CD14-positive monocyte (primary cell): ENCODE results near the gene MEIS1. TPM values are rescaled to one million over a fixed set of nuclear protein-coding genes. Genes with fewer than 3 reads are reported as not detected.

Experiments
- DNase-seq, 3 donors: peaks; one replicate each; pipeline ENCODE4 v3.0.0-alpha.2; 2011 to 2022
- H2AFZ ChIP-seq: 2 replicates; pipeline ENCODE4 v1.6.0; 2012; ENCODE audit warnings: mild to moderate bottlenecking, low read depth, low read length, inconsistent platforms; ENCODE audit not compliant: insufficient read depth, poor library complexity, severe bottlenecking
- H3K27ac ChIP-seq, 2 donors: 1 replicate in 1 of 2; 2 replicates in 1 of 2; pipeline ENCODE4 v1.5.1; 2012 to 2013; ENCODE audit warnings: low read length in 2 of 2, control low read depth in 1 of 2, inconsistent platforms in 1 of 2, low read depth in 1 of 2, mild to moderate bottlenecking in 1 of 2
- H3K27me3 ChIP-seq, 2 donors: one replicate each; pipeline versions ENCODE4 v1.6.0 to v1.6.1; 2011 to 2013; ENCODE audit warnings: low read length in 2 of 2; ENCODE audit not compliant: control insufficient read depth in 2 of 2, insufficient read depth in 2 of 2
- H3K36me3 ChIP-seq, 2 donors: replicated peaks in 1 of 2; 1 replicate in 1 of 2; 2 replicates in 1 of 2; pipeline versions ENCODE4 v1.5.1 to v1.6.1; 2012 to 2013; ENCODE audit warnings: low read length in 2 of 2, control low read depth in 1 of 2, inconsistent platforms in 1 of 2, mild to moderate bottlenecking in 1 of 2; ENCODE audit not compliant: insufficient read depth in 2 of 2, control insufficient read depth in 1 of 2
- H3K4me1 ChIP-seq, 2 donors: 1 replicate in 1 of 2; 2 replicates in 1 of 2; pipeline versions ENCODE4 v1.5.1 to v1.6.1; 2012 to 2013; ENCODE audit warnings: low read length in 2 of 2, control low read depth in 1 of 2, inconsistent platforms in 1 of 2, mild to moderate bottlenecking in 1 of 2, moderate library complexity in 1 of 2; ENCODE audit not compliant: insufficient read depth in 2 of 2, control insufficient read depth in 1 of 2
- H3K4me2 ChIP-seq: replicated peaks from 2 replicates; pipeline ENCODE3; 2012; ENCODE audit warnings: low read length, moderate library complexity, mild to moderate bottlenecking; ENCODE audit not compliant: poor library complexity, severe bottlenecking; ENCODE audit errors: extremely low read depth
- H3K4me3 ChIP-seq, 3 experiments: fragments of 200-600 bp in 1 of 3; sonication (generic) in 1 of 3; replicated peaks in 1 of 3; 1 replicate in 2 of 3; 2 replicates in 1 of 3; pipeline ENCODE4 v1.5.1; 2011 to 2013; ENCODE audit warnings: low read length in 3 of 3, mild to moderate bottlenecking in 3 of 3, control low read depth in 2 of 3, low read depth in 2 of 3, inconsistent platforms in 1 of 3, moderate library complexity in 1 of 3
- H3K79me2 ChIP-seq: 2 replicates; pipeline ENCODE4 v1.6.0; 2012; ENCODE audit warnings: mild to moderate bottlenecking, control low read depth, inconsistent platforms, low read length, moderate library complexity; ENCODE audit not compliant: insufficient read depth
- H3K9ac ChIP-seq: 2 replicates; pipeline ENCODE4 v1.6.0; 2017; ENCODE audit warnings: low read length, mild to moderate bottlenecking; ENCODE audit not compliant: insufficient read depth, poor library complexity, severe bottlenecking
- H3K9me3 ChIP-seq, 2 donors: replicated peaks in 1 of 2; 1 replicate in 1 of 2; 2 replicates in 1 of 2; pipeline versions ENCODE4 v1.5.1 to v1.6.1; 2012 to 2013; ENCODE audit warnings: low read length in 2 of 2, control low read depth in 1 of 2; ENCODE audit not compliant: control insufficient read depth in 1 of 2, insufficient read depth in 1 of 2
- H4K20me1 ChIP-seq: 2 replicates; pipeline ENCODE4 v1.6.0; 2012; ENCODE audit warnings: mild to moderate bottlenecking, low read length, control low read depth, moderate library complexity; ENCODE audit not compliant: insufficient read depth
- H3K27ac Mint-ChIP-seq, 7 donors: one replicate each; pipeline ENCODE4 v1.8.0; 2020; ENCODE audit warnings: mild to moderate bottlenecking in 7 of 7, mixed read lengths in 7 of 7, moderate library complexity in 6 of 7, inconsistent platforms in 2 of 7
- H3K27me3 Mint-ChIP-seq, 3 donors: one replicate each; pipeline ENCODE4 v1.8.0; 2021 to 2022; ENCODE audit warnings: low read depth in 3 of 3, mild to moderate bottlenecking in 3 of 3, mixed read lengths in 3 of 3, moderate library complexity in 3 of 3, inconsistent platforms in 1 of 3
- H3K36me3 Mint-ChIP-seq, 2 donors: one replicate each; pipeline ENCODE4 v1.8.0; 2020; ENCODE audit warnings: mixed read lengths in 2 of 2, inconsistent platforms in 1 of 2, mild to moderate bottlenecking in 1 of 2
- H3K4me1 Mint-ChIP-seq: one replicate; pipeline ENCODE4 v1.8.0; 2020; ENCODE audit warnings: mild to moderate bottlenecking, mixed read lengths
- H3K4me3 Mint-ChIP-seq, 2 donors: one replicate each; pipeline ENCODE4 v1.8.0; 2020; ENCODE audit warnings: mild to moderate bottlenecking in 2 of 2, mixed read lengths in 2 of 2, moderate library complexity in 1 of 2
- H3K9me3 Mint-ChIP-seq, 7 donors: one replicate each; pipeline ENCODE4 v1.8.0; 2020 to 2022; ENCODE audit warnings: mixed read lengths in 7 of 7, mild to moderate bottlenecking in 6 of 7, moderate library complexity in 6 of 7, inconsistent platforms in 2 of 7
- CTCF ChIP-seq: fragments of 200-600 bp; IDR thresholded peaks from one replicate; pipeline ENCODE4 v1.8.0; 2022; ENCODE audit warnings: antibody characterized with exemption, mild to moderate bottlenecking
- WGBS: methylation state at CpG from one replicate; pipeline ENCODE4 v1.1.5; 2013; ENCODE audit warnings: missing lambda C conversion rate; ENCODE audit not compliant: insufficient coverage; 5-methylcytosine and 5-hydroxymethylcytosine counted together
- intact Hi-C, 2 donors: fragments of 100-400 bp; cut with micrococcal nuclease; formaldehyde crosslinking; loops; one replicate each; pipeline versions ENCODE4 v1.15.0 to v1.15.1; 2023
- polyA plus RNA-seq, 3 donors: library from polyadenylated mRNA; depleted of rRNA in 1 of 3; unstranded in 2 of 3; stranded (reverse) in 1 of 3; fragments of 300-500 nt in 2 of 3; fragments of >200 nt in 1 of 3; fragmentation: Illumina TruSeq in 2 of 3; gene quantifications; 1 replicate in 2 of 3; 2 replicates in 1 of 3; pipeline ENCODE4 v1.2.3, GENCODE V29; 2012 to 2021

The MEIS1 gene
- polyA plus RNA-seq, 3 donors = 0.09 to 0.40 TPM; not detected in 1

- Mint-ChIP-seq H3K4me3 (no peak overlapping the region), H3K27me3 (peaks cover 0 to 7% (median 0%) of the 10 kb centered on the region in 3 donors), H3K9me3 (no peaks in the 10 kb centered on the region), H3K4me1 (peaks cover 1% of the 10 kb centered on the region), H3K27ac (no peak overlapping the region), H3K36me3 (no peaks in the 10 kb centered on the region)
- H3K9me3 ChIP-seq = no peaks in the 10 kb centered on the region
- no peaks in the 10 kb centered on the region for H3K4me1 ChIP-seq
- no peaks in the 10 kb centered on the region for H3K79me2 ChIP-seq
- H3K27me3 ChIP-seq = no peaks in the 10 kb centered on the region
- H3K9ac ChIP-seq = no peak overlapping the region
- H3K4me2 ChIP-seq = no peak overlapping the region
- no peaks in the 10 kb centered on the region for H3K36me3 ChIP-seq
- no CpG with 5 or more reads among the region's 4 CpGs for WGBS
- no peak for TF ChIP-seq CTCF
- no peak overlapping the region for H3K27ac ChIP-seq
- no peak overlapping the region for H2AFZ ChIP-seq
- H3K4me3 ChIP-seq = no peak overlapping the region
- no peak for DNase-seq
- no peaks in the 10 kb centered on the region for H4K20me1 ChIP-seq
- intact Hi-C loops = no loop called here
Measured at GRCh38 chr2:66517772-66518171, 82.8 kb downstream of the MEIS1 start.

- H3K9me3 ChIP-seq = no peaks in the 10 kb centered on the region
- TF ChIP-seq CTCF = no peak
- intact Hi-C loops = no loop called here
- H2AFZ ChIP-seq = no peak overlapping the region
- Mint-ChIP-seq H3K27ac (peak overlapping the region in 1 of 7 donors; percentile 41), H3K36me3 (no peaks in the 10 kb centered on the region), H3K4me1 (peaks cover 1% of the 10 kb centered on the region), H3K27me3 (peaks cover 0 to 2% (median 0%) of the 10 kb centered on the region in 3 donors), H3K4me3 (no peak overlapping the region), H3K9me3 (no peaks in the 10 kb centered on the region)
- no peaks in the 10 kb centered on the region for H3K27me3 ChIP-seq
- no peak overlapping the region for H3K4me3 ChIP-seq
- 87% methylated on average over 2 of the region's 6 CpGs for WGBS
- H3K9ac ChIP-seq = no peak overlapping the region
- no peak for DNase-seq
- H3K36me3 ChIP-seq = no peaks in the 10 kb centered on the region
- no peak overlapping the region for H3K4me2 ChIP-seq
- no peak overlapping the region for H3K27ac ChIP-seq
- no peaks in the 10 kb centered on the region for H3K79me2 ChIP-seq
- H4K20me1 ChIP-seq = no peaks in the 10 kb centered on the region
- no peaks in the 10 kb centered on the region for H3K4me1 ChIP-seq
Measured at GRCh38 chr2:66519264-66519843, 84.4 kb downstream of the MEIS1 start.
